CD4-positive, alpha-beta T cell treated with Interleukin-17A for 1 hour (primary cell): ENCODE data around the gene CARMIL1.

Experiments
- DNase-seq: peaks from one replicate; pipeline ENCODE4 v3.0.0-alpha.2; 2020

CARMIL1 gene

GRCh38 chr6:25449774-25450173 is 170.6 kb downstream of the CARMIL1 start:
- DNase-seq, result no peak

GRCh38 chr6:25450469-25451198 is 171.5 kb downstream of the CARMIL1 start:
- DNase-seq, result no peak

GRCh38 chr6:25452031-25452430 is 172.9 kb downstream of the CARMIL1 start:
- no peak for DNase-seq

GRCh38 chr6:25453288-25453687 is 174.1 kb downstream of the CARMIL1 start:
- no peak for DNase-seq

- no peak for DNase-seq
Measured at GRCh38 chr6:25454136-25454535, 175.0 kb downstream of the CARMIL1 start.

- no peak for DNase-seq
Measured at GRCh38 chr6:25456249-25457040, 177.3 kb downstream of the CARMIL1 start.

- DNase-seq, result no peak
Measured at GRCh38 chr6:25457516-25457915, 178.3 kb downstream of the CARMIL1 start.

GRCh38 chr6:25458485-25458884 is 179.3 kb downstream of the CARMIL1 start:
- no peak for DNase-seq

- DNase-seq, result no peak
Measured at GRCh38 chr6:25462235-25462897, 183.2 kb downstream of the CARMIL1 start.

GRCh38 chr6:25463441-25463840 is 184.3 kb downstream of the CARMIL1 start:
- DNase-seq, result no peak

- DNase-seq, result no peak
Measured at GRCh38 chr6:25464225-25464624, 185.1 kb downstream of the CARMIL1 start.

GRCh38 chr6:25465941-25466340 is 186.8 kb downstream of the CARMIL1 start:
- DNase-seq, result no peak

GRCh38 chr6:25468881-25469280 is 189.7 kb downstream of the CARMIL1 start:
- no peak for DNase-seq

- DNase-seq, result no peak
Measured at GRCh38 chr6:25469797-25470388, 190.7 kb downstream of the CARMIL1 start.

- no peak for DNase-seq
Measured at GRCh38 chr6:25472306-25472705, 193.1 kb downstream of the CARMIL1 start.

GRCh38 chr6:25472906-25473305 is 193.7 kb downstream of the CARMIL1 start:
- DNase-seq, result no peak

- no peak for DNase-seq
Measured at GRCh38 chr6:25473447-25473846, 194.3 kb downstream of the CARMIL1 start.

- DNase-seq, result no peak
Measured at GRCh38 chr6:25476126-25476525, 197.0 kb downstream of the CARMIL1 start.

- no peak for DNase-seq
Measured at GRCh38 chr6:25477006-25477590, 197.9 kb downstream of the CARMIL1 start.

- DNase-seq, result no peak
Measured at GRCh38 chr6:25478973-25479372, 199.8 kb downstream of the CARMIL1 start.

GRCh38 chr6:25481267-25481666 is 202.1 kb downstream of the CARMIL1 start:
- DNase-seq, result no peak

- DNase-seq, result no peak
Measured at GRCh38 chr6:25482996-25483395, 203.8 kb downstream of the CARMIL1 start.

GRCh38 chr6:25483943-25484342 is 204.8 kb downstream of the CARMIL1 start:
- DNase-seq, result no peak
